Stimulated activated CD8-positive, alpha-beta memory T cell treated with anti-CD3 and anti-CD28 coated beads, Interleukin-7, amount 100 ng/mL, for 48 hours (primary cell): ENCODE data around the gene S100A6.
"Not testable (repeated sequence)": the region's sequence is repeated elsewhere in the genome, so short reads cannot be mapped to it uniquely, and the experiment has no call there.

Experiments used
- DNase-seq, 2 donors: peaks; one replicate each; pipeline ENCODE4 v3.0.0-alpha.2; 2020; ENCODE audit warnings: low read depth in 1 of 2; ENCODE audit errors: extremely low read depth in 1 of 2

S100A6 gene

GRCh38 chr1:153565529-153566374 is 30.0 kb upstream of the S100A6 start, which contains the start of gene S100A2:
S100A2 (minus strand) TSS chr1:153565844; CDS start chr1:153563877, 1,967 bp downstream.
- peak in 1 of 2 donors; percentile 68 for DNase-seq

- no peak for DNase-seq
These were observed 28.2 kb upstream of the S100A6 start for GRCh38 chr1:153563991-153564390.

- DNase-seq = no peak
These were observed 27.7 kb upstream of the S100A6 start for GRCh38 chr1:153563483-153563901.

GRCh38 chr1:153562021-153562420 is 26.2 kb upstream of the S100A6 start:
- DNase-seq = not testable (repeated sequence)

GRCh38 chr1:153561466-153561985 is 25.7 kb upstream of the S100A6 start:
- DNase-seq = no peak

GRCh38 chr1:153560771-153561465 is 25.1 kb upstream of the S100A6 start:
- no peak for DNase-seq

GRCh38 chr1:153560241-153560640 is 24.4 kb upstream of the S100A6 start:
- DNase-seq = no peak

GRCh38 chr1:153557877-153558276 is 22.1 kb upstream of the S100A6 start:
- DNase-seq = no peak

GRCh38 chr1:153556348-153556747 is 20.6 kb upstream of the S100A6 start:
- no peak for DNase-seq

GRCh38 chr1:153553830-153554541 is 18.2 kb upstream of the S100A6 start:
- no peak for DNase-seq

- no peak for DNase-seq
These were observed 17.3 kb upstream of the S100A6 start for GRCh38 chr1:153553096-153553495.

GRCh38 chr1:153552335-153552734 is 16.5 kb upstream of the S100A6 start:
- DNase-seq = no peak

- DNase-seq = no peak
These were observed 15.2 kb upstream of the S100A6 start for GRCh38 chr1:153550827-153551500.

- DNase-seq = no peak
These were observed 14.6 kb upstream of the S100A6 start for GRCh38 chr1:153550398-153550758.

GRCh38 chr1:153549741-153550397 is 14.1 kb upstream of the S100A6 start:
- DNase-seq = no peak

- DNase-seq = no peak
These were observed 13.2 kb upstream of the S100A6 start, which contains the start of gene S100A3 for GRCh38 chr1:153548722-153549688. S100A3 (minus strand) TSS chr1:153549258; CDS start chr1:153548485, 773 bp downstream.

- DNase-seq = no peak
These were observed 12.1 kb upstream of the S100A6 start for GRCh38 chr1:153547560-153548551.
